Measurements from ENCODE around the gene MSANTD1. TPM values are rescaled to one million over a fixed set of nuclear protein-coding genes. Genes with fewer than 3 reads are reported as not detected.

Gene MSANTD1
- total and polyA plus RNA-seq, 2 of the 8 experiments (the other 6 are each of a cell fraction or from before 2014, with no cell fraction given) = 0.23 to 0.45 TPM

DNA sequence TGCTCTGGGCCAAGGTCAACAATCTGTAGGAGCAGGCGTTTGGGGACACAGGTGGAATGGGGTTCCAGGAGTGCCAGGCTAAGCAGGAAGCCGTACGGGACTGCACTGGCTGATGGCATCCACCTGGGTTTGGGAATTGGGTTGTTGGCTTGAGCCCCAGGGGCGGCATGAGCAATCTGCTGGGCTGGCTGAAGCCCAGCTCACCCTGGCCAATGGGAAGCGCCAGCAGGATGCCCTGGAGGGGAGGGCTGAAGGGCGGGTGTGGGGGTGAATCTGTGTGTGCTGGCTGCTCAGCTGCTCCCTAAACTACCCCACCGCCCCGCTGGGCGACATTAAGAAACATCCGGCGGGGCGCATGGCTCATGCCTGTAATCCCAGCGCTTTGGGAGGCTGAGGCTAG, 35.0 kb downstream of the MSANTD1 start (continued):
- TF ChIP-seq, protein P1, sequence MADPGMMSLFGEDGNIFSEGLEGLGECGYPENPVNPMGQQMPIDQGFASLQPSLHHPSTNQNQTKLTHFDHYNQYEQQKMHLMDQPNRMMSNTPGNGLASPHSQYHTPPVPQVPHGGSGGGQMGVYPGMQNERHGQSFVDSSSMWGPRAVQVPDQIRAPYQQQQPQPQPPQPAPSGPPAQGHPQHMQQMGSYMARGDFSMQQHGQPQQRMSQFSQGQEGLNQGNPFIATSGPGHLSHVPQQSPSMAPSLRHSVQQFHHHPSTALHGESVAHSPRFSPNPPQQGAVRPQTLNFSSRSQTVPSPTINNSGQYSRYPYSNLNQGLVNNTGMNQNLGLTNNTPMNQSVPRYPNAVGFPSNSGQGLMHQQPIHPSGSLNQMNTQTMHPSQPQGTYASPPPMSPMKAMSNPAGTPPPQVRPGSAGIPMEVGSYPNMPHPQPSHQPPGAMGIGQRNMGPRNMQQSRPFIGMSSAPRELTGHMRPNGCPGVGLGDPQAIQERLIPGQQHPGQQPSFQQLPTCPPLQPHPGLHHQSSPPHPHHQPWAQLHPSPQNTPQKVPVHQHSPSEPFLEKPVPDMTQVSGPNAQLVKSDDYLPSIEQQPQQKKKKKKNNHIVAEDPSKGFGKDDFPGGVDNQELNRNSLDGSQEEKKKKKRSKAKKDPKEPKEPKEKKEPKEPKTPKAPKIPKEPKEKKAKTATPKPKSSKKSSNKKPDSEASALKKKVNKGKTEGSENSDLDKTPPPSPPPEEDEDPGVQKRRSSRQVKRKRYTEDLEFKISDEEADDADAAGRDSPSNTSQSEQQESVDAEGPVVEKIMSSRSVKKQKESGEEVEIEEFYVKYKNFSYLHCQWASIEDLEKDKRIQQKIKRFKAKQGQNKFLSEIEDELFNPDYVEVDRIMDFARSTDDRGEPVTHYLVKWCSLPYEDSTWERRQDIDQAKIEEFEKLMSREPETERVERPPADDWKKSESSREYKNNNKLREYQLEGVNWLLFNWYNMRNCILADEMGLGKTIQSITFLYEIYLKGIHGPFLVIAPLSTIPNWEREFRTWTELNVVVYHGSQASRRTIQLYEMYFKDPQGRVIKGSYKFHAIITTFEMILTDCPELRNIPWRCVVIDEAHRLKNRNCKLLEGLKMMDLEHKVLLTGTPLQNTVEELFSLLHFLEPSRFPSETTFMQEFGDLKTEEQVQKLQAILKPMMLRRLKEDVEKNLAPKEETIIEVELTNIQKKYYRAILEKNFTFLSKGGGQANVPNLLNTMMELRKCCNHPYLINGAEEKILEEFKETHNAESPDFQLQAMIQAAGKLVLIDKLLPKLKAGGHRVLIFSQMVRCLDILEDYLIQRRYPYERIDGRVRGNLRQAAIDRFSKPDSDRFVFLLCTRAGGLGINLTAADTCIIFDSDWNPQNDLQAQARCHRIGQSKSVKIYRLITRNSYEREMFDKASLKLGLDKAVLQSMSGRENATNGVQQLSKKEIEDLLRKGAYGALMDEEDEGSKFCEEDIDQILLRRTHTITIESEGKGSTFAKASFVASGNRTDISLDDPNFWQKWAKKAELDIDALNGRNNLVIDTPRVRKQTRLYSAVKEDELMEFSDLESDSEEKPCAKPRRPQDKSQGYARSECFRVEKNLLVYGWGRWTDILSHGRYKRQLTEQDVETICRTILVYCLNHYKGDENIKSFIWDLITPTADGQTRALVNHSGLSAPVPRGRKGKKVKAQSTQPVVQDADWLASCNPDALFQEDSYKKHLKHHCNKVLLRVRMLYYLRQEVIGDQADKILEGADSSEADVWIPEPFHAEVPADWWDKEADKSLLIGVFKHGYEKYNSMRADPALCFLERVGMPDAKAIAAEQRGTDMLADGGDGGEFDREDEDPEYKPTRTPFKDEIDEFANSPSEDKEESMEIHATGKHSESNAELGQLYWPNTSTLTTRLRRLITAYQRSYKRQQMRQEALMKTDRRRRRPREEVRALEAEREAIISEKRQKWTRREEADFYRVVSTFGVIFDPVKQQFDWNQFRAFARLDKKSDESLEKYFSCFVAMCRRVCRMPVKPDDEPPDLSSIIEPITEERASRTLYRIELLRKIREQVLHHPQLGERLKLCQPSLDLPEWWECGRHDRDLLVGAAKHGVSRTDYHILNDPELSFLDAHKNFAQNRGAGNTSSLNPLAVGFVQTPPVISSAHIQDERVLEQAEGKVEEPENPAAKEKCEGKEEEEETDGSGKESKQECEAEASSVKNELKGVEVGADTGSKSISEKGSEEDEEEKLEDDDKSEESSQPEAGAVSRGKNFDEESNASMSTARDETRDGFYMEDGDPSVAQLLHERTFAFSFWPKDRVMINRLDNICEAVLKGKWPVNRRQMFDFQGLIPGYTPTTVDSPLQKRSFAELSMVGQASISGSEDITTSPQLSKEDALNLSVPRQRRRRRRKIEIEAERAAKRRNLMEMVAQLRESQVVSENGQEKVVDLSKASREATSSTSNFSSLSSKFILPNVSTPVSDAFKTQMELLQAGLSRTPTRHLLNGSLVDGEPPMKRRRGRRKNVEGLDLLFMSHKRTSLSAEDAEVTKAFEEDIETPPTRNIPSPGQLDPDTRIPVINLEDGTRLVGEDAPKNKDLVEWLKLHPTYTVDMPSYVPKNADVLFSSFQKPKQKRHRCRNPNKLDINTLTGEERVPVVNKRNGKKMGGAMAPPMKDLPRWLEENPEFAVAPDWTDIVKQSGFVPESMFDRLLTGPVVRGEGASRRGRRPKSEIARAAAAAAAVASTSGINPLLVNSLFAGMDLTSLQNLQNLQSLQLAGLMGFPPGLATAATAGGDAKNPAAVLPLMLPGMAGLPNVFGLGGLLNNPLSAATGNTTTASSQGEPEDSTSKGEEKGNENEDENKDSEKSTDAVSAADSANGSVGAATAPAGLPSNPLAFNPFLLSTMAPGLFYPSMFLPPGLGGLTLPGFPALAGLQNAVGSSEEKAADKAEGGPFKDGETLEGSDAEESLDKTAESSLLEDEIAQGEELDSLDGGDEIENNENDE (IDR thresholded peaks at IDR 0.05; ENCODE audit: insufficient replicate concordance, low read length) = no peak
- TF ChIP-seq, protein P2, sequence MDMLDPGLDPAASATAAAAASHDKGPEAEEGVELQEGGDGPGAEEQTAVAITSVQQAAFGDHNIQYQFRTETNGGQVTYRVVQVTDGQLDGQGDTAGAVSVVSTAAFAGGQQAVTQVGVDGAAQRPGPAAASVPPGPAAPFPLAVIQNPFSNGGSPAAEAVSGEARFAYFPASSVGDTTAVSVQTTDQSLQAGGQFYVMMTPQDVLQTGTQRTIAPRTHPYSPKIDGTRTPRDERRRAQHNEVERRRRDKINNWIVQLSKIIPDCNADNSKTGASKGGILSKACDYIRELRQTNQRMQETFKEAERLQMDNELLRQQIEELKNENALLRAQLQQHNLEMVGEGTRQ (IDR thresholded peaks at IDR 0.05; ENCODE audit: low read length) = no peak
- no peak for TF ChIP-seq KDM5A (IDR thresholded peaks at IDR 0.05; ENCODE audit: low read length)
- no peak for TF ChIP-seq RBBP5 (IDR thresholded peaks at IDR 0.05; ENCODE audit: borderline replicate concordance, low read depth, low read length)
- TF ChIP-seq, protein P3, sequence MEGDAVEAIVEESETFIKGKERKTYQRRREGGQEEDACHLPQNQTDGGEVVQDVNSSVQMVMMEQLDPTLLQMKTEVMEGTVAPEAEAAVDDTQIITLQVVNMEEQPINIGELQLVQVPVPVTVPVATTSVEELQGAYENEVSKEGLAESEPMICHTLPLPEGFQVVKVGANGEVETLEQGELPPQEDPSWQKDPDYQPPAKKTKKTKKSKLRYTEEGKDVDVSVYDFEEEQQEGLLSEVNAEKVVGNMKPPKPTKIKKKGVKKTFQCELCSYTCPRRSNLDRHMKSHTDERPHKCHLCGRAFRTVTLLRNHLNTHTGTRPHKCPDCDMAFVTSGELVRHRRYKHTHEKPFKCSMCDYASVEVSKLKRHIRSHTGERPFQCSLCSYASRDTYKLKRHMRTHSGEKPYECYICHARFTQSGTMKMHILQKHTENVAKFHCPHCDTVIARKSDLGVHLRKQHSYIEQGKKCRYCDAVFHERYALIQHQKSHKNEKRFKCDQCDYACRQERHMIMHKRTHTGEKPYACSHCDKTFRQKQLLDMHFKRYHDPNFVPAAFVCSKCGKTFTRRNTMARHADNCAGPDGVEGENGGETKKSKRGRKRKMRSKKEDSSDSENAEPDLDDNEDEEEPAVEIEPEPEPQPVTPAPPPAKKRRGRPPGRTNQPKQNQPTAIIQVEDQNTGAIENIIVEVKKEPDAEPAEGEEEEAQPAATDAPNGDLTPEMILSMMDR (IDR thresholded peaks at IDR 0.05; ENCODE audit: control extremely low read depth in 1 of 3, insufficient read depth in 1 of 3, low read depth in 1 of 3, low read length in 3 of 3) = no peak
- TF ChIP-seq ASH2L (IDR thresholded peaks at IDR 0.05; ENCODE audit: low read length) = no peak

Data from H1 (cell line).